GM18867 (cell line): ENCODE measurements around the gene DCTN2.
"Not testable (repeated sequence)": the region's sequence is repeated elsewhere in the genome, so short reads cannot be mapped to it uniquely, and the experiment has no call there.

Experiments used
- ATAC-seq: cut with Tn5 transposase; IDR thresholded peaks from one replicate; pipeline ENCODE4 v1.9.1; 2021; ENCODE audit warnings: mild to moderate bottlenecking, moderate library complexity; ENCODE audit not compliant: unreplicated experiment

DCTN2 gene

DNA sequence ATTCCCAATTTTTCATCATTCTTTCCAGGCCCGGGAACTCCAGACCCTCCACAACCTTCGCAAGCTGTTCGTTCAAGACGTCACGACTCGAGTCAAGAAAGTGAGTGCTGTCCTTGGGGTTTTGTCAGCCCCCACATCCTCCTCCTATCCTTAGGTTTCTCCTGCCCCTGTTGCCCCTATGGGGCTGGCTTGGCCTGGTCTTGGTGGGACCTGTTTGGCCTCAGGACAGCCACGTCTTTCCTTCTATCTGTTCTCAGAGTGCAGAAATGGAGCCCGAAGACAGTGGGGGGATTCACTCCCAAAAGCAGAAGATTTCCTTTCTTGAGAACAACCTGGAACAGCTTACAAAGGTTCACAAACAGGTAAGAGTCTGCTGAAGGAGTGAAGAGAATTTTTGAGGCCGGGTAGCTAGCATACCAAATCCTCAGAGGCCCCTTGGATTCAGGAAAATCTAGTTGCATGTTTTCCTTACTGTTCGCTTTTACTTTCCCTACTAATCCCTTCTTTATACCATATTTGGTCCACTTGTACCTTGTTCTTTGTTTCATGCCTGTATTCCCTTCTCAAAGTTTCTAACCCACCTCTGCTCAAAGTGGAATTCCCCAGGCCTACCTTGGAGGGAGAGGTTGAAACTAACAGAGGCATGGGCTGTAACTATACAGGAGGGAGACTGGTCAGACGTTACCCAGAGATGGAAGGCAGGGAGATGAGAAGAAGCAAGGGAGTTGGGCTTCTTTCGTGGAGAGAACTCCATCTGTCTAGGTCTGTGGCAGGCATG is 31.2 kb upstream of the DCTN2 start:
- ATAC-seq, result no peak

- ATAC-seq, result no peak
These were observed 29.7 kb upstream of the DCTN2 start for GRCh38 chr12:57576613-57577160.

DNA sequence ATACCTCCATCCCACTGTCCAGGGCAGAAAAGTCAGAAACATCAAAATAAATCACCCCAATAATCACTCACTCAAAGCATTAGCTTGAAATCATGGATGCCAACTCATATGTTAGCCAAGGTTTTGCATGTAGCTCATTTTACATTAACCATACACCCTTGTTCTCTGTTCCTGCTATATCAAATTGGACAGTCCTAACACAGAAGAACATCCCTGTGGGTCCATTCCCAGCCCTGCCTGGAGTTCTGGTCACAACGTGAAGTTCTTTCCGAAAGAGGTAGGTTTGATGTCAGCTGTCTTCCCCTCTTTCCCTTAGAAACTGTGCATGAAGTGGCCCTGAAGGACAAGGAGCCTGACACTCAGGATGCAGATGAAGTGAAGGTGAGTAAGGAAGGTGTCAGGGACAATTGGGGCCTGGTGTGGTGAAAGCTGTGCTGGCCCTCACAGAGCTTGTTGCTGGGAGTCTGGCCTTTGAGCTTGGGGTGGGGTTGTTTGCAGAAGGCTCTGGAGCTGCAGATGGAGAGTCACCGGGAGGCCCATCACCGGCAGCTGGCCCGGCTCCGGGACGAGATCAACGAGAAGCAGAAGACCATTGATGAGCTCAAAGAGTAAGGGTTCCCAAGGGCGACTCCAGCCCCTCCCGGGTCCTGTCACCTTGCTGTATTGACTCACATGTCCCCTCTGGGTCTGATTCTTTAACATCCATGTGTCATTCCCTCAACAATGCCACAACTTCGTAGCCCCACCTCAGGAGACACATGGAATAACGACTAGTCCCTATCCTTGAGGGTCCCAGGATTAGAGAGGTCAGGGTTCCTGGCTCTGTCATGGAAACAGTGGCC is 29.0 kb upstream of the DCTN2 start:
- ATAC-seq, result no peak

GRCh38 chr12:57574795-57575194 is 27.8 kb upstream of the DCTN2 start:
- no peak for ATAC-seq

DNA sequence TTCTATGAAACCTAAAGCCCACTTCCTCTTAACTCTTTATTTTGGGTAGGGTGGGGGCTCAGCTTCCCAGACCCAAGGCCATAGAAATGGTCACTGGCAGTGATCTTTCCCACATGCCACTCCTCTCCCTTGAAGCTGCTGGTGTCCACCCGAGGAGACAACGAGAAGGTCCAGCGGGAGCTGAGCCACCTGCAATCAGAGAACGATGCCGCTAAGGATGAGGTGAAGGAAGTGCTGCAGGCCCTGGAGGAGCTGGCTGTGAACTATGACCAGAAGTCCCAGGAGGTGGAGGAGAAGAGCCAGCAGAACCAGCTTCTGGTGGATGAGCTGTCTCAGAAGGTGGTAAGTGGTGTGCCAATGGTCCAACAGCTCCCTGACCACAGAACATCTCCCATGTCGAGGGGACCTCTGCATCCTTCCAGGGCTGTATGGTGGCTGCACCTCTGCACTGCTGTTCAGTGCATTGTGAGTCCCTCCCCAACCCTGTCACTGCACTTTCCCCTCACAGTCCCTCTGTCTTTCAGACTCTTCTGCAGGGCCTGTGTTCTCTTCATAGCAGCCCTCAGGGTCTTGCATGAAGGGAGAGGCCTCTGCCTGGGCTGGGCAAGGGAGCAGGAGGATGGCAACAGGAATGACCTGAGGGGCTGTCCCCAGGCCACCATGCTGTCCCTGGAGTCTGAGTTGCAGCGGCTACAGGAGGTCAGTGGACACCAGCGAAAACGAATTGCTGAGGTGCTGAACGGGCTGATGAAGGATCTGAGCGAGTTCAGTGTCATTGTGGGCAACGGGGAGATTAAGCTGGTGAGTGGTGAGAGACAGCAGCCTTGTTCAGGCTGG is 25.2 kb upstream of the DCTN2 start:
- ATAC-seq, result no peak

- not testable (repeated sequence) for ATAC-seq
These were observed 23.4 kb upstream of the DCTN2 start for GRCh38 chr12:57570438-57570837.

- ATAC-seq, result no peak
These were observed 22.9 kb upstream of the DCTN2 start for GRCh38 chr12:57569858-57570257.

- no peak for ATAC-seq
These were observed 21.8 kb upstream of the DCTN2 start for GRCh38 chr12:57568838-57569237.

GRCh38 chr12:57564178-57564740 is 17.3 kb upstream of the DCTN2 start:
- ATAC-seq, result no peak

DNA sequence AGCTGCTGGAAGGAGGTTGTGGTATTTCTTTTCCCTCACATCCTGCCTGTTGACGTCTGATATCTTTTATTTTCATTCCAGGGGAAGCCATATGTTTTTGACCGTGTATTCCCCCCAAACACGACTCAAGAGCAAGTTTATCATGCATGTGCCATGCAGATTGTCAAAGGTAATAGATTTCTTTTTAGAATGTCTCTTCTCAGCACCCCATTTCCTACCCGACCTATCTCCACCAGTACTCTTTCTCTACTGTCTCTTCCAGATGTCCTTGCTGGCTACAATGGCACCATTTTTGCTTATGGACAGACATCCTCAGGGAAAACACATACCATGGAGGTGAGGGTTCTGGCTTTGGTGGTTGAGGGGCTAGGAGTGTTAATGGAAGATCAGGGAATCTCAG is 16.4 kb upstream of the DCTN2 start:
- no peak for ATAC-seq

- ATAC-seq, result not testable (repeated sequence)
These were observed 14.1 kb upstream of the DCTN2 start for GRCh38 chr12:57561117-57561516.

GRCh38 chr12:57560516-57560915 is 13.5 kb upstream of the DCTN2 start:
- no peak for ATAC-seq

GRCh38 chr12:57558864-57559263 is 11.9 kb upstream of the DCTN2 start:
- no peak for ATAC-seq

DNA sequence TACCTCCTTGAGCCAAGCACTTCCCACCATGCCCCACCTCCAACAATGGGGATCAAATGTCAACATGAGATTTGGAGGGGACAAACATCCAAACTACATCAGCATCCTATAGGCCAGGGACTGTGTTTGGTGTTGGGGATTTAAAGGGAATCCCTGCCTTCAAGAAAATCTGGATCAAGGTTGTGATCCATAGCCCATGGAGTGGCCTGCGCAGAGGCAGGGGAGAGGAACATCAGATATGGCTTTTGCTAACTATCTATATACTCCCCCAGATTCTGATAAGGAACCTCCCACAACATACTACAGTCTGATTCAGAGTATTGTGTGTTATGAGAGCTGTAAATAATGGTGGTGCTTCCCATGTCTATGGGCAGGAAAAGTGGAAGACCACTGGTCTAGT is 7.9 kb upstream of the DCTN2 start:
- ATAC-seq, result no peak

GRCh38 chr12:57554453-57554852 is 7.5 kb upstream of the DCTN2 start:
- ATAC-seq, result no peak

- ATAC-seq, result no peak
These were observed 6.6 kb upstream of the DCTN2 start for GRCh38 chr12:57553343-57554202.

DNA sequence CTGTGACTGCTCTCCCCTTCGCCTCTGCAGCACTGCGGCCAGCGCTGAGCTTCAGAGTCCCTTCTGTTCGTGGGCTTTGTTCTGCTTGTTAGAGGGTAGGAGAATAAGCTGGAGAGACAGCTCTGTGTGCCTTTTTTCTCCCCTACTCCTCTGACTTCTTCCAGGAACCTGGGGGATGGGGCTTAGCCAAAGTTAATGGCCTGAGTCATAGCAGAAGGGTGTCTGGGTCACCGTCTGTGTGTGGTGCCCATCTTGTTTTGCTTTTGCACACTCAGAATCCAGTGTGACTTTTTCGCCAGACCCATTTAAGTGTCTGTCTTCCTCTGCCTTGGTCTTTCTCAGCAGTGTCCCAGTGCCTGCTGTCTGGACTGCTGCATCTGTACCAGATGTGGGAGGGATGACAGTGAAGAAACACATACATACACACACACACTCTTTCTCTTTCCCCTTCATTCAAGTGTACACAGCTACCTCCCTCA is 5.9 kb upstream of the DCTN2 start:
- ATAC-seq, result no peak

- no peak for ATAC-seq
These were observed 5.3 kb upstream of the DCTN2 start for GRCh38 chr12:57552306-57552651.

DNA sequence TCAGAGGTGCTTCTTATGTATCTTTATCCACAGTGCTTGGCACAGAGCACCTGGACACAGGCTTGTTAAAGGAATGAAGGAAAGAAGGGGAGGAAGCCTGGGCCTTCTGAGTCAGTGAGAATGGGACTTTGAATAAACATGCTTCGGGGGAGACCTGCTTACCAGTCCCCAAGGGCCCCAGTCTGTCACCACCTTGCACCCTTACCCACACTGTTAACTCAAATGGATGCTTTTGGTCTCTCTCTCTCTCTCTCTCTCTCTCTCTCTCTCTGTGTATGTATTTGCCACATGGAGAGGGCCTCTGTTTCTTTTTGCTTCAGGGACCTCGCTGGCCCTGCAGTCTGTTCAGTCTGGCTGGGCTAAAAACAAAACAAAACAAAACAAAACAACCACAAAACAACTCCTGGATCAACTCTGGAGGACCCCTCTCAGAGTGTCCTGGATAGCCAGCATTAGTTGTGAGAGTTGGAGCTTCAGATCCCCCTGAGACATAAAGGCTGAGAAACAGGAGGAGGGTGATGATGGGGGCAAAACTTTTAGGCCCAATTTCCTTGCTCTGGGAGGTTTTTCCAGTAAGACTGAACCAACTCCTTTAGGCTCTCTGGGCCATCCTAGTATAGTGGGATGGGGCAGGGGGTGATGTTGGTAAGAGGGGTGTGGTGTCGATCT is 4.8 kb upstream of the DCTN2 start:
- no peak for ATAC-seq
